Amniotic stem cell (primary cell): Measurements from ENCODE around the gene TNFAIP3.
"Not testable (repeated sequence)": the region's sequence is repeated elsewhere in the genome, so short reads cannot be mapped to it uniquely, and the experiment has no call there.

Experiments
- DNase-seq: peaks from one replicate; lab custom pipeline; 2025; lab: John Stamatoyannopoulos, UW

The TNFAIP3 gene

GRCh38 chr6:137866914-137867684 lies at the start of gene TNFAIP3:
TNFAIP3 (plus strand) TSS chr6:137867259; CDS start chr6:137871228, 3,969 bp downstream.
- peak; percentile 98 for DNase-seq

DNA sequence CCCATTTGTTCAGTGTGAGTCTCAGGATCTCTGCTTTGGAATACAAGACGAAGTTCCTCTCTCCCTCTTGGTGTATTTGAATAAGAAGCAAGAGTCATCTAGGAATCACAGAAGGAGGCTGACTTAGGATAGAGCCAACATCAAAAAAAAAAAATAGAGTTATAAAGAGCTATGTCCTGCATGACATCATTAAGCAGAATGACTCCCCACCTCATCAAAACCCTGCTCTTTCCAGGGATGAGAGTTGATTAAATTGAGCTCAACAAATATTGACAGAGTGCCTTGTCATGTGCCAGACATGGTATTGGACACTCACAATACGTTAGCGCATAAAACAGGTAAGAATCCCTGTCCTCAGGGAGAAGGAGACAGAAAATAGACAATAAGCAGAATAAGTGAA lies 48.6 kb upstream of the TNFAIP3 start:
- DNase-seq: no peak

DNA sequence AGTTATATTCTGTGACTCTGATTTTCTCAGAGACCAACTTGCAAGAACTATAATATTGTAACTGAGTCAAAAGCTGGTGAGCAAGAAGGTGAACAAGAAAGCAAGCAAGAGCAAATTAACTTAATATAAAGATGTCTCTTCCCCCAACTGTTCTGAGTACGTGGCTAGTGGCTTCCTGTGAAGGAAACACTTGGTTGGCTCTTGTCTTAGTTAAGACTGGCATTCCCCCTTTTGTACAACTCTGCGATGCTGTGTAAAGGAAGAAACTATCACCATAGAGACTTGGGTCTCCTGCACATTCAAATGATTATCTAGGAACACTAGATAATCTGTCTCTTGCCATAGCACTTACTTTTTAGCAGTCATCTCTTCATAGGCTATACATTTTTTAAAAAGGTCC lies 47.3 kb upstream of the TNFAIP3 start:
- no peak for DNase-seq

DNA sequence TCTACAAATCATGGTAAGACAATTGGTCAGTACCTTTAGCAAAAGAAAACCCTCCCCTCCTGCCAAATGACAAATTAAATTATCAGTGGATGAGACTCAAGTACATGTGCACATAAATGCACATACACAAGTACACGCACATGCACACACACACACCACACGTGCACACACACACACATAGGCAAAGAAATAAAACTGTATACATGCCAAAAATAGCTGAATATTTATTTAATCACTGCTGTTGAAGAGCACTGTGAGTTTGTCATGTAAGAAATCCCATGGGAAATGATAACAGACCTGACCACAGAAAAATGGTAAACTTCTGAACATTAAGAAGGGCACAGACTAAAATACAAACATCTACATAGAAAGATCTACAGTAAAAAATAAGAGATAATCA lies 46.6 kb upstream of the TNFAIP3 start:
- no peak for DNase-seq

- DNase-seq: no peak
Measured at GRCh38 chr6:137820952-137821351, 46.1 kb upstream of the TNFAIP3 start.

- DNase-seq: no peak
Measured at GRCh38 chr6:137821491-137821890, 45.6 kb upstream of the TNFAIP3 start.

DNA sequence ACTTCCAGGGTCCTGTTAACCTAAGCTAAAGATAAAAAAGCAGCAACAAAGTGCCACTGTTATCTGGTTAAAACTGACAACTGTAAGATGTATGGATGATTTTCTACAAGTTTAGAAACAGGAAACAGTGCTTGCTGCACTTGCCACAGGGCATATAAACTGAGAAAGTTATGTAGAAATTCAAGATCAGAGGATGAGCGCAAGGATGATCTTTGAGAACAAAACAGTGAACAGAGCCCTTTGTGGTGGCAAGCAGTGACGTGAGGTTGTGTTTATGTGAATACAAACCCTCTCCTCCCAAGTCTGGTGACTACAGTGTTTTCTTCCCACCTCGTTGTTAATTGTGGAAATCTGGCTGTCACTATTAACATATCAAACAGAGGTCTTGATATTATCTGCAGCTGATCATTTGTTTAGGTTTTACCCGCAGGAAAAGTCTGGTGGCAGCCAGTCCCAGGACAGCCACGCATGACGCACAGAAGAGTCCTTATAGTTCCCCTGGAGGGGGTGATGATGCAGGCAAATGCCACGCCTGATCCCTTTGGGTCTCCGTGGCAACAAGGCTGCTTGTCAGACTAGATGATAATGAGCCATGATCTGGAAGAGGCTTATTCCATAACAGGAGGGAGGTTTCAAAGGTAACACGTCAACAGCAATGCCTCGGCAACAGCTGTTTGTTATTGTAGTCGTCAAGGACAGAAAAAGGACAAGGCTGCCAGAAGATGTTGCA lies 43.1 kb upstream of the TNFAIP3 start:
- DNase-seq: no peak

DNA sequence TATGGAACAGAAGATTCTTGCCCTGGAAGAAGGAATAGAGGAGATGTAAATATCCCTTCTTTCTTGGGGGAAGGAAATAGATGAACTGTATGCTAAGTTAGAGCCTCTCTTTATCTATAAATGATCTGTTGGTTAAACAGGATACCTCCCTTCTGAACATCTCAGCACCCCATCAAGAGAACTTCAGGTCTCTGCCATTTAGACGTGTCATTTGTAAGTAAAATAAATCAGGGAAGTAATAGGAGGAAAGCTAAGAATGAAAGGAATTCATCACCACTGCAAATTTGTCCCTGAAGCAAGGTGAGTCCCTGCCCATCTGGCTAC lies 42.5 kb upstream of the TNFAIP3 start:
- no peak for DNase-seq

- DNase-seq: no peak
Measured at GRCh38 chr6:137824896-137825295, 42.2 kb upstream of the TNFAIP3 start.

- no peak for DNase-seq
Measured at GRCh38 chr6:137827411-137827940, 39.6 kb upstream of the TNFAIP3 start.

DNA sequence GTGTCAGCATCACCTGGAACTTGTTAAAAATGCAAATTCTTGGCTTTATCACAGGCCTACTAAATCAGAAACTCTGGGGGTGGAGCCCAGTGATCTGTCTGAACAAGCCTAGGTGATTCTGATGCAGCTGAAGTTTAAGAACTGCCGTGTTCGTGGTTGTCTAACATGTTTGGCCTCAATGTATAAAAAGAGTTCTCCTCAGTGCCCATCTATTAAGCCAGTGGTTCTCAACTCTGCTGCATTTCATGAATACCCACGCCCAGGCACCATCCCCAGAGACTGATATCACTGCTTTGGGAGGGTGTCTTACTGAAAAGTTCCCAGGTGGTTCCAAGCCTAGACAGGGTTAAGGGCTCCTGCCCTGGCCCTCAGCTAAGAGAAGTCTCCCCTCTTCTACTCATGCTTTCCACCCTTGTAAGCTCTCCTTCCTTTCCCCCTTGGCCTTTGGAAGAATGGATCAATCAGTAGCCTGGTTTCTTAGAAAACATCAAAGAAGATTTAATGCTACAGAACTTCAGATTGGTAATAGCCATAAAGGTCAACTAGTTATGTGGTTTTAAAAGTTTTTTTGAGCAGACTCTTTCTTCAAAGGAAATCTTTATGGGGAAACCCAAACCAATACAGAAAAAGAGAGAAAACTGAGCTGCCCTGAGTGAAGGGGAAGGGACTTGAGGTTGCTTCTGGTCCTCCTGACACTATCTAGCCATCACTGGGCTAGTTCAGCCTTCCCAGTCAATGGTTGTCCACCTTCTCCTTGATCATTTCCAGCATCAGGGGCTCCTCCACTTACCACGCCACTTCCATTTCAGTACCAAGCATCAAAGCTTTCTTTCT lies 38.9 kb upstream of the TNFAIP3 start:
- no peak for DNase-seq

- no peak for DNase-seq
Measured at GRCh38 chr6:137829641-137830083, 37.4 kb upstream of the TNFAIP3 start.

DNA sequence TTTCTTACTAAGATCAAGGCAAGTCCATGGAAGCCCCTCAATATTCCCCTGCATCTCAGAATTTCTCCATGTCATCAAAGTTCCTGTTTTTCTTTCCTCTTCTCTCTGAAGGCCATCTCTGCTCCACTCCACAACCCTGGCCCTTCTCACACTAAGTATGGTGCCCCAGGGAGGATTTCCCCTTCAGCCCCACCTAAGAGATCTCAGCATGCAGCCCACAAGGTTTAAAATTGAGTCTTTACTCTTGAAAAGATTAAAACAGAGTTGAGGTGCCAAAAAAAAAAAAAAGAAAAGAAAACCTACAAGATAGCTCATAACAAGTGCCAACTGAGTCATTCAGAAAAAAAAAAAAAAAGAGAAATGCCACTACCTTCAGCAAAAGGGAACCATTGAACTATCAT lies 36.5 kb upstream of the TNFAIP3 start:
- DNase-seq: no peak

DNA sequence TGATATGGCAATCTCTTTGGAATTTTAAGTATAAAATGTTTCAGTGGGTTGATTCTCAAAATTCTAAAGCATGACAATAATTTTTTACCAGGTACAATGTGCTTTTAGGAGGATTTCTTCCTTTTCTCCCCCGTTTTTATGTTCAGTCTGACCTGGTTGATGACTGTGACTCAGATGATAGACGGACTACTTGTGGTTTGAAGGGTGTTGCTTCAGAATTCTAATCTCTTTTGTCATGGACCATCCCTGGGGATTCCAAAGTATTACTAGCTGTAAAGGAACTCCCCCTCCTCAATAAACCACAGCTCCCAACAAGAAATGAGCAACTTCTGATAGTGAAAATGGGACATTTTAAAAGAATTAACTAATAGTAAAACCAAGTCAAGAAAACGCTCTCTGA lies 34.9 kb upstream of the TNFAIP3 start:
- peak; percentile 37 for DNase-seq

- no peak for DNase-seq
Measured at GRCh38 chr6:137834508-137834907, 32.6 kb upstream of the TNFAIP3 start.

GRCh38 chr6:137836788-137837187 lies 30.3 kb upstream of the TNFAIP3 start:
- DNase-seq: no peak

DNA sequence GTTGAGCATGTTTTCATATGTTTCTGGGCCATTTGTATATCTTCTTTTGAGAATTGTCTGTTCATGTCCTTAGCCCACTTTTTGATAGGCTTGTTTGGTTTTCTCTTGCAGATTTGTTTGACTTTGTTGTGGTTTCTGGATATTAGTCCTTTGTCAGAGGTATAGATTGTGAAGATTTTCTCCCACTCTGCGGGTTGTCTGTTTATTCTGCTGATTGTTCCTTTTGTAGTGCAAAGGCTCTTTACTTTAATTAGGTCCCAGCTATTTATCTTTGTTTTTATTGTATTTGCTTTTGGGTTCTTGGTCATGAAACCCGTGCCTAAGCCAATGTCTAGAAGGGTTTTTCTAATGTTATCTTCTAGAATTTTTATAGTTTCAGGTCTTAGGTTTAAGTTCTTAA lies 29.0 kb upstream of the TNFAIP3 start:
- DNase-seq: not testable (repeated sequence)

DNA sequence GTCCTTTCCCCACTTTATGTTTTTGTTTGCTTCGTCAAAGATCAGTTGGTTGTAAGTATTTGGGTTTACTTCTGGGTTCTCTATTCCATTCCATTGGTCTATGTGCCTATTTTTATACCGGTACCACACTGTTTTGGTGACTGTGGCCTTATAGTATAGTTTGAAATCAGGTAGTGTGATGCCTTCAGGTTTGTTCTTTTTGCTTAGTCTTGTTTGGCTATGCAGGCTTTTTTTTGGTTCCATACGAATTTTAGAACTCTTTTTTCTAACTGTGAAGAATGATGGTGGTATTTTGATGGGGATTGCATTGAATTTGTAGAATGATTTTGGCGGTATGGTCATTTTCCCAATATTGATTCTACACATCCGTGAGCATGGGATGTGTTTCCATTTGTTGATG lies 28.5 kb upstream of the TNFAIP3 start:
- DNase-seq: not testable (repeated sequence)

GRCh38 chr6:137839076-137839475 lies 28.0 kb upstream of the TNFAIP3 start:
- no peak for DNase-seq

DNA sequence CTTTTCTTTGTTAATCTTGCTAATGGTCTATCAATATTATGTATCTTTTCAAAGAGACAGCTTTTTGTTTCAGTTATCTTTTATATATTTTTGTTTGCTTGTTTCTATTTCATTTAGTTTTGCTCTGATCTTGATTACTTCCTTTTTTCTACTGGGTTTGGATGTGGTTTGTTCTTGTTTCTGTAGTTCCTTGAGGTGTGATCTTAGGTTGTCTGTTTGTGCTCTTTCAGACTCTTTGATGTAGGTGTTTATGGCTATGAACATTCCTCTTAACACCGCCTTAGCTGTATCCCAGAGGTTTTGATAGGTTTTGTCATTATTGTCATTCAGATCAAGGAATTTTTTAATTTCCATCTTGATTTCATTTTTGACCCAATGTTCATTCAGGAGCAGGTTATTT lies 26.8 kb upstream of the TNFAIP3 start:
- DNase-seq: no peak

DNA sequence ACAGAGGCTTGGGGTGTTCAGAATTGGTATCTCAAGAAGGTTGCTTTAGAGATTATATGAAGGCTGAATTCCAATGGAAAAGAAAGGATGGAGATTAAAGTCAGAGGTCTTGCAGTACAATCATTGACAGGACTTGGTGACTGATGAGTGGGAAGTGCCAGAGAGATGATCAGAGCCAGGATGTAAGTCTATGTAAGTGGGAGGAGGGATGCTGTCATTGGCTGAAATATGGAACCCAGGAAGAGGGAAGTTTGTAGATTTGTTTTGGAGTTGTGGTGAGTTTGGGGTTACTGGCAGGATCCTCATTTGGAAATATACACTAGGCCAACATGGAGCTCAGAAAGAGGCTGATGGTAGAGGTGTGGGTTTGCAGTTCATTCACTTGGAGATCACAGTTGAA lies 23.8 kb upstream of the TNFAIP3 start:
- no peak for DNase-seq

- not testable (repeated sequence) for DNase-seq
Measured at GRCh38 chr6:137844327-137844726, 22.7 kb upstream of the TNFAIP3 start.
